ENCODE results near the gene UBR4.
"Not testable (repeated sequence)": the region's sequence is repeated elsewhere in the genome, so short reads cannot be mapped to it uniquely, and the experiment has no call there.

The UBR4 gene

GRCh38 chr1:19209990-19210771 lies at the start of gene UBR4:
Gene UBR4 (minus strand): TSS chr1:19210266. CDS start chr1:19210248, 18 bp downstream.
- peak; percentile 96 to 97 for DNase-seq (ENCODE audit: low read depth in 2 of 2)

GRCh38 chr1:19258353-19258752 lies 48.3 kb upstream of the UBR4 start:
- no peak for DNase-seq (ENCODE audit: low read depth in 2 of 2)

DNA sequence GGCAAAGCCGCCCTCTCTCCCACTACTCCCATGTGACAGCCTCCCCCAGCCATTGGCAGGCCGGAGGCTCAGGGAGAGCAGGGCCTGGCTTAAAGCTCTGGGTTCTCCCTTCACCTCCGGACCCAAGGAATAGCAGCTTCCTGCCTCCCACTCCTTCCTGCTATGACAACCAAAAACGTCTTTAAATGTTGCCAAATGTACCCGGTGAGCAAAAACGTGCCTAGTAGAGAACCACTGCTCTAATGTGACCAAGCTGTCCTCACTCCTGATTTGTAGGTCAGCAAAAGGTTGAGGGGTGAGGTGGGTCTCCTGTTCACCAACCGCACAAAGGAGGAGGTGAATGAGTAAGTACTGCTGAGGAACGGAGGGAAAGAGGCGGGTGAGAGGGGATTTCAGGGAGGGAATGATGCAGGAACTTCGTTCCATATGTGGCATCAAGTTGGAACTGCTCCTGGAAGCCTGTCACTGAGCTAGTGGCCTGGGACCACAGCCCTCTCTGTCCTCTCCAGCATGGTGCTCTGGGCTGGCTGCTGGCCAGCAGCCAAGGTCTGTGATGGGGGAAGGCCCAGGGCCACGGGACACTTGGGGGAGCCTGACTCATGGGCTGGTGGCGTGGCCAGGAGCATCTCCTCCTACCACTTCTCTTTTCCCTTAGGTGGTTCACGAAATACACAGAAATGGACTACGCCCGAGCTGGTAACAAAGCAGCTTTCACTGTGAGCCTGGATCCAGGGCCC lies 47.3 kb upstream of the UBR4 start:
- peak; percentile 19 to 23 for DNase-seq (ENCODE audit: low read depth in 2 of 2)

GRCh38 chr1:19256301-19256700 lies 46.2 kb upstream of the UBR4 start:
- not testable (repeated sequence) for DNase-seq (ENCODE audit: low read depth in 2 of 2)

DNA sequence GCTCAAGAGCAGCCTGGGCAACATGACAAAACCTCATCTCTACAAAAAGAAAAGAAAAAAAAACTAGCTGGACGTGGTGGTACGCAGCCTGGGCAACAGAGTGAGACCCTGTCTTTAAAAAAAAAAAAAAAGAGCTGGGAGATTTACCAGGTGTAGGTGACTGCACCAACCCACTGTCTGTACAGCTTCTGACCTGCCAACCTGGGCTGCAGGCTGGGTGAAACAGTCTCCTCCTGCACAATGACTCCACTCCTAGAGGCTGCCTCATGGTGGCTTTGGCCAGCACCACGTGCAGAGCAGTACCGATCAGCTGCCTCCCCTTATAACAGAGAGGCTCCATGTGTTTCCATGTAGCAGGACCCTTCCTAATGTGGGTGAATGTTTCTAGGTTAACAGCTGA lies 45.2 kb upstream of the UBR4 start:
- DNase-seq (ENCODE audit: low read depth in 2 of 2): no peak

DNA sequence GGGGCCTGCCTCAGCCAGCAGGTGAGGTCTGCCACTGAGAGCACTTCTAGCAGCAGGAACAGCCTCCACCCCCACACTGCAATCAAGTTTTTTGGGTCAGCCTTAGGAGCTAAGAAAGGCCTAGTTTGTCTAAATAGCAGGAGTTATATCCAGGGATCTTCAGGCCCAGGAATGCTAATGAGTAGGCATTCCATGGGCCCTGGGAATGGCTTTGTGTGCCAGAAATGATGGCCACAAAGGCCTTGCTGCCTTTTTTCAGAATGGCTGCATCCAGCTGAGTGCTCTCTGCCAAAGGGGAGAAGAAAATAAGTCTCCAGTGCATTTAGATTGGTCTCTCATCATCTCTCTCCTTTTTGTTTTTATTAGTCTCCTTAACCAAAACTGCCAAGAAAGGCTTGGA lies 44.4 kb upstream of the UBR4 start:
- no peak for DNase-seq (ENCODE audit: low read depth in 2 of 2)

- DNase-seq (ENCODE audit: low read depth in 2 of 2): peak; percentile 85 to 87
Measured at GRCh38 chr1:19251305-19252196, 41.5 kb upstream of the UBR4 start, which contains the start of the genes EMC1 and MRTO4. Gene EMC1 (minus strand): TSS chr1:19251524. CDS start chr1:19251509, 15 bp downstream. Gene MRTO4 (plus strand): TSS chr1:19251805. CDS start chr1:19251836, 31 bp downstream.

- no peak for DNase-seq (ENCODE audit: low read depth in 2 of 2)
Measured at GRCh38 chr1:19250629-19251304, 40.7 kb upstream of the UBR4 start.

GRCh38 chr1:19240673-19241538 lies 30.8 kb upstream of the UBR4 start:
- DNase-seq (ENCODE audit: low read depth in 2 of 2): peak; percentile 25 to 28

DNA sequence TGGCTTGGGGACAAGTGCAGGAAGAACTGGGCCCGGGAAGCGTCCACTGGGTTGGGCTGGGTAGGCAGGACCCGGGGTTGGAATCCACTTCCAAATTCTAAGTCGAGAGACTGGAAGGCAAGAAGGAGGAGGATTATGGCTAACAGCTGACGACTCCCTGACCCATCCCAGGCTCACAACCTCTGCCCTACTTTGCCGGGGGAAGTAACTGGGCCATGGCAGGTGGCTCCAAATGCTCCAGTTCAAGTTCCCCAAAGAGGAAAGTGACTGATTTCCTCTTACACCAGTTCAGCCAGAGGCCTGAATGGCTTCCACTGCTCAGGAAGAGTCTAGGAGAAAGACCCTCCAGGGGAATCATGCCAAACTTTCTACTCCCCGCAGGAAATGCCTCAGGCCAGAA lies 29.8 kb upstream of the UBR4 start:
- no peak for DNase-seq (ENCODE audit: low read depth in 2 of 2)

DNA sequence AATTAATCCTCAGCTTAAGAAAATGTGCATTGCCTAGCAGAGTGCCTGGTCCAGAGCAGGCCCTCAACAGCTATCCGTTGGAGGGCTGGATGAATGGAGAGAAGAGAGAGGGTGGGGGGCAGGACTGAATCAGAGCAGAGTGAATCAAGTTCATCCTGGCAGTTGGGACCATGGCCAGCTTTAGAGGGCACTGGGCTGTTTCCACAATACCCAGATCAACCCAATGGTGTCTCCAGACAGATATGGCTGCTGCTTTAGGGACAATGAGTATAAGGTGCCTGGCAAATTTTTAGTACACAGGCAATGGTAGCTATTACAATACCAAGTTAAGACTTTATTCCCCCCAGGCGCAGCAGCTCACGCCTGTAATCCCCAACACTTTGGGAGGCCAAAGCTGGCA lies 24.2 kb upstream of the UBR4 start:
- no peak for DNase-seq (ENCODE audit: low read depth in 2 of 2)

GRCh38 chr1:19232524-19232846 lies 22.4 kb upstream of the UBR4 start:
- no peak for DNase-seq (ENCODE audit: low read depth in 2 of 2)

DNA sequence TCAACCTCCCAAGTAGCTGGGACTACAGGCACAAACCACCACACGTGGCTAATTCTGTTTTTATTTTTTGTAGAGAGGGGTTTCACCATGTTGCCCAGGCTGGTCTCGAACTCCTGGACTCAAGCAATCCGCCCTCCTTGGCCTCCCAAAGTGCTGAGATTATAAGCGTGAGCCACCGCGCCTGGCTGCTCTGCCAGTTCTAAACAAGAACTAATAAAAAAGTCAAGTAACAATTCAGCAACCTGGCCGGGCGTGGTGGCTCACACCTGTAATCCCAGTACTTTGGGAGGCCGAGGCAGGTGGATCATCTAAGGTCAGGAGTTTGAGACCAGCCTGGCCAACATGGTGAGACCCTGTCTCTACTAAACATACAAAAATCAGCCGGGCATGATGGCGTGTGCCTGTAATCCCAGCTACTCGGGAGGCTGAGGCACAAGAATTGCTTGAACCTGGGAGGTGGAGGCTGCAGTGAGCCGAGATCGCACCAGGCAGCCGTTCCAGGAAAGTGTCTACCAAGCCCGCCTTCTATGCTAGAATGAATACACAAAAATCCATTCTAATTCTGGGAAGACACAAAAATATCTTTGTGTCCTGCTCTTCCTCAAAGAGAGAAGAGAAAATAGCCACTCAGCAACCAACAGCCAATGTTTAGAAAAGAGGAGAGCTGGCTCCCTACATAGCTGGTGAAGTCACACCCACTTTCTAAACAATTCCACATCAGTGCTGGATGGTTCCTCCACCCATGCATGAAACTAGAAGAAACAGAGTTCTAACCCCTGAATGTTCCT lies 21.9 kb upstream of the UBR4 start:
- DNase-seq (ENCODE audit: low read depth in 2 of 2): not testable (repeated sequence)

DNA sequence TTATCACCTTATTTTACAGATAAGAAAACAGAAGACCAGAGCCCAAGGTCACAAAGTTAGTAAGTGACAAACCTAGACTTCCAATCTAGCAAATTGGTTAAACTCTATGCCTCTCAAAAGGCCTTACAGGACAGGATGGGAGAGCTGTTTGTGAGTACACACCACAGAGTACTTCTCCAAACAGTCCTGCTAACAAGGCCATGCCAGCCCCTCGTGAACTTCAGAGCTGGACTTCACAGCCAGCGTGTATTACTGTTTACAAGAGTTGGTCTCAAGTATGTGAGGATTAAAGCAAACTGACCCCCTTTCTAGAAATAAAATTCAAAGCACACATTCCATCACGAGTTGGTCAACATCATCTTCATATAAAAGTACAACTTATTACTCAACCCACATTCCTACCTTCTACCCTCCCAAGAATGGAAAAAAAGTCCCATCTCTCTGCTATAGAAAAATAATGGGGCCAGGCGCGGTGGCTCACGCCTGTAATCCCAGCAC lies 19.8 kb upstream of the UBR4 start:
- no peak for DNase-seq (ENCODE audit: low read depth in 2 of 2)

- DNase-seq (ENCODE audit: low read depth in 2 of 2): no peak
Measured at GRCh38 chr1:19229229-19229628, 19.2 kb upstream of the UBR4 start.

- DNase-seq (ENCODE audit: low read depth in 2 of 2): no peak
Measured at GRCh38 chr1:19222979-19223824, 13.1 kb upstream of the UBR4 start.

- DNase-seq (ENCODE audit: low read depth in 2 of 2): no peak
Measured at GRCh38 chr1:19222573-19222972, 12.5 kb upstream of the UBR4 start.

- DNase-seq (ENCODE audit: low read depth in 2 of 2): no peak
Measured at GRCh38 chr1:19220991-19221390, 10.9 kb upstream of the UBR4 start.

All from stimulated activated CD8-positive, alpha-beta memory T cell treated with anti-CD3 and anti-CD28 coated beads, Interleukin-15, amount 100 ng/mL, for 48 hours (primary cell).